Activated CD8-positive, alpha-beta T cell treated with anti-CD3 and anti-CD28 coated beads for 36 hours (primary cell): ENCODE data around the gene DDX10. TPM values are rescaled to one million over a fixed set of nuclear protein-coding genes. Genes with fewer than 3 reads are reported as not detected.

Experiments
- ATAC-seq: fragments of 200-7000 bp; cut with Tn5 transposase; one replicate; pipeline ENCODE4 v1.10.0; 2021; ENCODE audit warnings: mild to moderate bottlenecking, moderate library complexity
- CTCF ChIA-PET: fragments of 350-600 bp; sonication (Branson Sonifier 250); formaldehyde crosslinking; loops from one replicate; lab custom pipeline; 2021; ENCODE audit warnings: antibody characterized with exemption; lab: Charles Lee
- POLR2A ChIA-PET: fragments of 350-600 bp; sonication (Branson Sonifier 250); formaldehyde crosslinking; loops from one replicate; lab custom pipeline; 2021; ENCODE audit warnings: antibody characterized with exemption; lab: Charles Lee
- DNase-seq: peaks from one replicate; pipeline ENCODE4 v3.0.0-alpha.2; 2020
- H3K27ac Mint-ChIP-seq: one replicate; pipeline ENCODE4 v1.8.0; 2021; ENCODE audit warnings: mild to moderate bottlenecking, mixed read lengths
- H3K27me3 Mint-ChIP-seq: one replicate; pipeline ENCODE4 v1.8.0; 2021; ENCODE audit warnings: mixed read lengths
- H3K36me3 Mint-ChIP-seq: one replicate; pipeline ENCODE4 v1.8.0; 2021; ENCODE audit warnings: low read depth, mixed read lengths
- H3K4me1 Mint-ChIP-seq: one replicate; pipeline ENCODE4 v1.8.0; 2021; ENCODE audit warnings: low read depth, mixed read lengths
- H3K4me3 Mint-ChIP-seq: one replicate; pipeline ENCODE4 v1.8.0; 2021; ENCODE audit warnings: mild to moderate bottlenecking, moderate library complexity, mixed read lengths
- H3K9me3 Mint-ChIP-seq: one replicate; pipeline ENCODE4 v1.8.0; 2021; ENCODE audit warnings: mixed read lengths
- CTCF ChIP-seq: fragments of 200-600 bp; IDR thresholded peaks from one replicate; pipeline ENCODE4 v1.8.0; 2022; ENCODE audit warnings: antibody characterized with exemption, mild to moderate bottlenecking
- intact Hi-C: fragments of 100-400 bp; cut with micrococcal nuclease; formaldehyde crosslinking; loops from one replicate; pipeline ENCODE4 v1.10.0; 2022
- total RNA-seq, 2 experiments: library from RNA; stranded (reverse); gene quantifications; one replicate each; pipeline ENCODE4 v1.2.3, GENCODE V29; 2021

DDX10 gene
- total RNA-seq, 2 experiments from 2014 or later, result 45.4 to 46.3 TPM

GRCh38 chr11:108866781-108867180 lies 201.9 kb downstream of the DDX10 start:
- Mint-ChIP-seq H3K27me3 (no peaks in the 10 kb centered on the region), H3K4me3 (no peak overlapping the region), H3K36me3 (peaks cover 3% of the 10 kb centered on the region), H3K9me3 (no peaks in the 10 kb centered on the region), H3K4me1 (peaks cover 42% of the 10 kb centered on the region), H3K27ac (no peak overlapping the region)
- intact Hi-C loops, result no loop called here
- TF ChIP-seq CTCF, result no peak
- ATAC-seq (no peak), DNase-seq (no peak)
- ChIA-PET CTCF (no interaction called here), POLR2A (no interaction called here)

- no peaks in the 10 kb centered on the region for H3K36me3 Mint-ChIP-seq
- no peak for ATAC-seq
- no peaks in the 10 kb centered on the region for H3K27me3 Mint-ChIP-seq
- H3K4me3 Mint-ChIP-seq, result no peak overlapping the region
- H3K4me1 Mint-ChIP-seq, result peaks cover 41% of the 10 kb centered on the region
- no peak for TF ChIP-seq CTCF
- no peak overlapping the region for H3K27ac Mint-ChIP-seq
- intact Hi-C loops, result no loop called here
- no peaks in the 10 kb centered on the region for H3K9me3 Mint-ChIP-seq
- ChIA-PET CTCF (interaction anchor here (0.9 to 1.4 kb wide), 6 partner anchors 8 to 175 kb away, joined by 3 to 12 read pairs (median 4); no protein-coding TSS in a partner anchor), POLR2A (no interaction called here)
- DNase-seq, result no peak
Measured at GRCh38 chr11:108870373-108871020, 205.6 kb downstream of the DDX10 start.

GRCh38 chr11:108871152-108871551 lies 206.3 kb downstream of the DDX10 start:
- CTCF ChIA-PET, result interaction anchor here (1.0 to 1.4 kb wide), 6 partner anchors 9 to 176 kb away, joined by 3 to 12 read pairs (median 4); no protein-coding TSS in a partner anchor
- TF ChIP-seq CTCF, result peak; percentile 40
- H3K4me3 Mint-ChIP-seq, result no peak overlapping the region
- POLR2A ChIA-PET, result interaction anchor here (0.6 kb wide), 1 partner anchor 19 kb away, joined by 4 read pairs; no protein-coding TSS in a partner anchor
- DNase-seq (peak; percentile 65), ATAC-seq (peak; percentile 69)
- no peaks in the 10 kb centered on the region for H3K27me3 Mint-ChIP-seq
- peaks cover 42% of the 10 kb centered on the region for H3K4me1 Mint-ChIP-seq
- no peak overlapping the region for H3K27ac Mint-ChIP-seq
- intact Hi-C loops, result no loop called here
- no peaks in the 10 kb centered on the region for H3K9me3 Mint-ChIP-seq
- H3K36me3 Mint-ChIP-seq, result peaks cover 2% of the 10 kb centered on the region

- H3K36me3 Mint-ChIP-seq, result peaks cover 3% of the 10 kb centered on the region
- ATAC-seq (no peak), DNase-seq (no peak)
- ChIA-PET POLR2A (no interaction called here), CTCF (interaction anchor here (1.0 to 1.4 kb wide), 6 partner anchors 9 to 177 kb away, joined by 3 to 12 read pairs (median 4); no protein-coding TSS in a partner anchor)
- TF ChIP-seq CTCF, result no peak
- no peaks in the 10 kb centered on the region for H3K9me3 Mint-ChIP-seq
- H3K27ac Mint-ChIP-seq, result no peak overlapping the region
- intact Hi-C loops, result no loop called here
- peaks cover 36% of the 10 kb centered on the region for H3K4me1 Mint-ChIP-seq
- no peak overlapping the region for H3K4me3 Mint-ChIP-seq
- no peaks in the 10 kb centered on the region for H3K27me3 Mint-ChIP-seq
Measured at GRCh38 chr11:108871867-108872266, 207.0 kb downstream of the DDX10 start.

- ChIA-PET POLR2A (no interaction called here), CTCF (no interaction called here)
- no peaks in the 10 kb centered on the region for H3K27me3 Mint-ChIP-seq
- H3K36me3 Mint-ChIP-seq, result peaks cover 3% of the 10 kb centered on the region
- H3K4me3 Mint-ChIP-seq, result no peak overlapping the region
- ATAC-seq, result peak; percentile 20
- no peak for TF ChIP-seq CTCF
- no peak for DNase-seq
- intact Hi-C loops, result no loop called here
- H3K4me1 Mint-ChIP-seq, result peaks cover 32% of the 10 kb centered on the region
- peak overlapping the region; percentile 8 for H3K27ac Mint-ChIP-seq
- no peaks in the 10 kb centered on the region for H3K9me3 Mint-ChIP-seq
Measured at GRCh38 chr11:108872781-108873291, 208.0 kb downstream of the DDX10 start.
